SU-DHL-6 (cell line): Measurements from ENCODE around the gene SARDH.

Source experiments
- H2AFZ ChIP-seq: fragments of 200-600 bp; sonication (generic); 2 replicates; pipeline ENCODE4 v1.6.1; 2014; ENCODE audit warnings: low read depth, mild to moderate bottlenecking, moderate library complexity, mixed read lengths, antibody characterized with exemption, low read length; ENCODE audit not compliant: severe bottlenecking
- H3F3A ChIP-seq: fragments of 200-600 bp; shearing (Covaris generic); 2 replicates; pipeline ENCODE4 v1.6.0; 2016; ENCODE audit warnings: antibody characterized with exemption, mild to moderate bottlenecking; ENCODE audit not compliant: insufficient read depth
- H3K27ac ChIP-seq: fragments of 200-600 bp; sonication (generic); 2 replicates; pipeline ENCODE4 v1.5.1; 2016; ENCODE audit warnings: low read depth, mild to moderate bottlenecking, low read length, moderate library complexity, mixed read lengths
- H3K27me3 ChIP-seq: fragments of 200-600 bp; sonication (generic), shearing (Covaris generic); 2 replicates; pipeline ENCODE4 v1.6.0; 2014; ENCODE audit warnings: mild to moderate bottlenecking, low read length
- H3K36me3 ChIP-seq: fragments of 200-600 bp; sonication (generic); 2 replicates; pipeline ENCODE4 v1.6.1; 2014; ENCODE audit warnings: mild to moderate bottlenecking, low read length, mixed read lengths
- H3K4me2 ChIP-seq: fragments of 300-600, 200-600 bp; shearing (Covaris generic), sonication (generic); 2 replicates; pipeline ENCODE4 v1.6.0; 2014; ENCODE audit warnings: low read length, low read depth, mild to moderate bottlenecking; ENCODE audit not compliant: poor library complexity, severe bottlenecking
- H3K4me3 ChIP-seq: fragments of 200-600 bp; sonication (generic); 2 replicates; pipeline ENCODE4 v1.5.1; 2014; ENCODE audit warnings: antibody characterized with exemption, low read length, mild to moderate bottlenecking, mixed read lengths; ENCODE audit not compliant: insufficient read depth, poor library complexity, severe bottlenecking
- H3K79me2 ChIP-seq: fragments of 200-600 bp; sonication (generic); 2 replicates; pipeline ENCODE4 v1.6.1; 2014; ENCODE audit warnings: mild to moderate bottlenecking, low read length, moderate library complexity; ENCODE audit not compliant: insufficient read depth
- H3K9ac ChIP-seq: fragments of 200-600 bp; sonication (generic); 2 replicates; pipeline ENCODE4 v1.7.0; 2014; ENCODE audit warnings: mild to moderate bottlenecking, low read length
- H3K9me2 ChIP-seq: fragments of 200-600 bp; sonication (generic); replicated peaks from 2 replicates; pipeline ENCODE4 v1.6.1; 2014; ENCODE audit warnings: low read length; ENCODE audit not compliant: insufficient read depth
- H3K9me3 ChIP-seq: fragments of 200-600 bp; sonication (generic); 2 replicates; pipeline ENCODE4 v1.6.1; 2014; ENCODE audit warnings: low read length, mixed read lengths; ENCODE audit not compliant: insufficient read depth
- H4K20me1 ChIP-seq: fragments of 200-600 bp; sonication (generic); 2 replicates; pipeline ENCODE4 v1.6.1; 2014; ENCODE audit warnings: low read depth, mild to moderate bottlenecking, antibody characterized with exemption, low read length, moderate library complexity, mixed read lengths
- EZH2phosphoT487 ChIP-seq: fragments of 200-600 bp; sonication (generic), shearing (Covaris generic); conservative IDR thresholded peaks from 2 replicates; pipeline ENCODE4 v1.6.1; 2018; ENCODE audit warnings: mild to moderate bottlenecking, antibody characterized with exemption, low read length, moderate library complexity, mixed read lengths
- TF ChIP-seq, protein P1 (sequence below): fragments of 200-600 bp; sonication (generic); IDR thresholded peaks from one replicate; pipeline ENCODE4 v1.5.1; 2017; ENCODE audit warnings: antibody characterized with exemption, mild to moderate bottlenecking, low read length, moderate library complexity; ENCODE audit not compliant: insufficient read depth, poor library complexity, severe bottlenecking

The SARDH gene

DNA sequence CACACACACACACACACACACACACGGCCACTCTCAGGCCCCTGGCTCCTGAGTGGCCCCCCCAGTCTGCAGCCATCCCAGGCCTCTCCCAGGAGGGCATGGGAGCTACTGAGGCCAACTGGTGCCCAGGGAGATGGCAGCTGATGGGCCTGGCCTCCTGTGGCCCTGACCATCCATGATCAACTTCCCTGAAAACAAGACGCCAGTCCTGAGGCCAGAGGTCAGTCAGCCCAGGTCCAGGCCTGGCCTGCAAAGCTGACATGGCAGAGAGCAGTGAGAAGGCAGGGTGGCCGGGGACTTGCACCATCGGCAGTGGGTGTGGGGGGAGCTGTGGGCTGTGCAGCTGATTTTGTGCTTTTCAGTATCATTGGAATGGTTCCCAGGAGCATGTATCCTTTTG is 47.0 kb downstream of the SARDH start:
- Histone ChIP-seq H3K9me2 (no peaks in the 10 kb centered on the region), H3K79me2 (no peaks in the 10 kb centered on the region), H3K36me3 (no peaks in the 10 kb centered on the region), H4K20me1 (no peaks in the 10 kb centered on the region), H3K9me3 (no peaks in the 10 kb centered on the region), H3K9ac (no peak overlapping the region), H3K4me3 (no peak overlapping the region), H3K27ac (no peak overlapping the region), H3K27me3 (no peaks in the 10 kb centered on the region), H3K4me2 (no peak overlapping the region), H2AFZ (no peak overlapping the region), H3F3A (no peaks in the 10 kb centered on the region)
- no peak for TF ChIP-seq EZH2phosphoT487
- TF ChIP-seq, protein P1, sequence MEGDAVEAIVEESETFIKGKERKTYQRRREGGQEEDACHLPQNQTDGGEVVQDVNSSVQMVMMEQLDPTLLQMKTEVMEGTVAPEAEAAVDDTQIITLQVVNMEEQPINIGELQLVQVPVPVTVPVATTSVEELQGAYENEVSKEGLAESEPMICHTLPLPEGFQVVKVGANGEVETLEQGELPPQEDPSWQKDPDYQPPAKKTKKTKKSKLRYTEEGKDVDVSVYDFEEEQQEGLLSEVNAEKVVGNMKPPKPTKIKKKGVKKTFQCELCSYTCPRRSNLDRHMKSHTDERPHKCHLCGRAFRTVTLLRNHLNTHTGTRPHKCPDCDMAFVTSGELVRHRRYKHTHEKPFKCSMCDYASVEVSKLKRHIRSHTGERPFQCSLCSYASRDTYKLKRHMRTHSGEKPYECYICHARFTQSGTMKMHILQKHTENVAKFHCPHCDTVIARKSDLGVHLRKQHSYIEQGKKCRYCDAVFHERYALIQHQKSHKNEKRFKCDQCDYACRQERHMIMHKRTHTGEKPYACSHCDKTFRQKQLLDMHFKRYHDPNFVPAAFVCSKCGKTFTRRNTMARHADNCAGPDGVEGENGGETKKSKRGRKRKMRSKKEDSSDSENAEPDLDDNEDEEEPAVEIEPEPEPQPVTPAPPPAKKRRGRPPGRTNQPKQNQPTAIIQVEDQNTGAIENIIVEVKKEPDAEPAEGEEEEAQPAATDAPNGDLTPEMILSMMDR: no peak

DNA sequence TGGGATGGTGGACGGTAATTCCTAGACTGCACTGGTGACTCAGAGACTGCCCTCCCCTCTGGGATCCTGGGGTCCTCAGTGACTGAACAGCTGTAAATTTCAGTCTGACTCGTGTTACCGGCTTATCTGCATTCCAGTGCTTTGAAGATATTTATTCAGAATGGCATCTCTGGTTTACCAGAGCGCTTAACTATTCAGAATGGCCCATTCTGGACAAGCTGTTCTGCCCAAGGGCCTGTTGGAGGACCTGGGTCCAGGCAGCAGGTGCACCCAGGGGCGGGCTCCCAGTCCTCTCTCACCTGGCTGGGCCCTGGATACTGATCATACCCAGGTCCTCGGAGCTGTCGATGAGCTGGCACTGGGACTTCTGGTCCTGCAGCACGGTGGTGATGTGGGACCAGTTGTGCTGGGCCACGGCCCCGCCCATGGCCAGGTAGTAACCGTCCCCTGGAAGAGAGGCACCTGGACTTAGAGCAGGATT is 48.0 kb downstream of the SARDH start:
- H4K20me1 ChIP-seq: no peaks in the 10 kb centered on the region
- H3K9me2 ChIP-seq: no peaks in the 10 kb centered on the region
- TF ChIP-seq EZH2phosphoT487: no peak
- TF ChIP-seq, protein P1: no peak
- no peak overlapping the region for H3K4me2 ChIP-seq
- no peak overlapping the region for H3K27ac ChIP-seq
- H3K9me3 ChIP-seq: no peaks in the 10 kb centered on the region
- H2AFZ ChIP-seq: no peak overlapping the region
- H3K79me2 ChIP-seq: no peaks in the 10 kb centered on the region
- no peaks in the 10 kb centered on the region for H3F3A ChIP-seq
- no peak overlapping the region for H3K9ac ChIP-seq
- no peaks in the 10 kb centered on the region for H3K27me3 ChIP-seq
- no peak overlapping the region for H3K4me3 ChIP-seq
- no peaks in the 10 kb centered on the region for H3K36me3 ChIP-seq

DNA sequence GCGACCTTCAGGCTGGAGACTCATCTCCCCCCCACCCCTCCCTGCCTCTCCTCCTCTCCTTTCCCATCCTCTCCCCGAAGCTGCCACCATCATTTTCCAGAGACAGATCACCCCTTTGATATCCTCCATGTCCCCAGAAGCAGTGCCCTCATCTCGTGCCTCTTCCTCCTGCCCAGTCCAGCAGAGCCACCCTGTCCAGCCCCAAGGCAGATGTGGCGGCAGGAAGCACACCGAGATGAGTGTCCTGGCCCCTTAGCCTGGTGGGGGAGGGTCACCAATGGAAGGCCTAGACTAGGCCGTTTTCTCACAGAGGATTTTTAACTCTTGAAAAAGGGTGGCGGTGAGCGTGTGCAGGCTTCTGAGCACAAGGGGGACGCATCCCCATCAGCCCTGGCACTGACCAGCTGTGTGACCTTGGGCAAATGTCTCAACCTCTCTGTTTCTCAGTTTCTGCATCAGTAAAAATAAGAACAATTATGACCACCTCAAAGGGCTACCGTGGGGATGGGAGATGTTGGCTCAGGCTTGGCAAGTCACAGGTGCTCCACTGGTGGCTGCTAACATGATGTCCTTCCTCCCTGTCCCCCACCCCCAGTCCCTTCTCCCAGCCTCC is 48.9 kb downstream of the SARDH start:
- Histone ChIP-seq H3K9me2 (no peaks in the 10 kb centered on the region), H2AFZ (no peak overlapping the region), H3K27me3 (no peaks in the 10 kb centered on the region), H3K27ac (no peak overlapping the region), H3K79me2 (no peaks in the 10 kb centered on the region), H4K20me1 (no peaks in the 10 kb centered on the region), H3K4me3 (no peak overlapping the region), H3F3A (no peaks in the 10 kb centered on the region), H3K9me3 (no peaks in the 10 kb centered on the region), H3K9ac (no peak overlapping the region), H3K4me2 (no peak overlapping the region), H3K36me3 (no peaks in the 10 kb centered on the region)
- no peak for TF ChIP-seq EZH2phosphoT487
- TF ChIP-seq, protein P1: no peak
